ENCODE data around the gene OR5K4.

GRCh38 chr3:98341758-98342157 lies 11.9 kb upstream of the OR5K4 start:
- TF ChIP-seq POLR2AphosphoS5 (IDR thresholded peaks at IDR 0.05; ENCODE audit: insufficient read depth in 1 of 2, low read depth in 1 of 2) (no peak), POLR2A (IDR thresholded peaks at IDR 0.05) (no peak)
- TF ChIP-seq, protein P1, sequence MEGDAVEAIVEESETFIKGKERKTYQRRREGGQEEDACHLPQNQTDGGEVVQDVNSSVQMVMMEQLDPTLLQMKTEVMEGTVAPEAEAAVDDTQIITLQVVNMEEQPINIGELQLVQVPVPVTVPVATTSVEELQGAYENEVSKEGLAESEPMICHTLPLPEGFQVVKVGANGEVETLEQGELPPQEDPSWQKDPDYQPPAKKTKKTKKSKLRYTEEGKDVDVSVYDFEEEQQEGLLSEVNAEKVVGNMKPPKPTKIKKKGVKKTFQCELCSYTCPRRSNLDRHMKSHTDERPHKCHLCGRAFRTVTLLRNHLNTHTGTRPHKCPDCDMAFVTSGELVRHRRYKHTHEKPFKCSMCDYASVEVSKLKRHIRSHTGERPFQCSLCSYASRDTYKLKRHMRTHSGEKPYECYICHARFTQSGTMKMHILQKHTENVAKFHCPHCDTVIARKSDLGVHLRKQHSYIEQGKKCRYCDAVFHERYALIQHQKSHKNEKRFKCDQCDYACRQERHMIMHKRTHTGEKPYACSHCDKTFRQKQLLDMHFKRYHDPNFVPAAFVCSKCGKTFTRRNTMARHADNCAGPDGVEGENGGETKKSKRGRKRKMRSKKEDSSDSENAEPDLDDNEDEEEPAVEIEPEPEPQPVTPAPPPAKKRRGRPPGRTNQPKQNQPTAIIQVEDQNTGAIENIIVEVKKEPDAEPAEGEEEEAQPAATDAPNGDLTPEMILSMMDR (IDR thresholded peaks at IDR 0.05): no peak

All from vagina (tissue), 2 donors.